Neural cell (in vitro differentiated cells): ENCODE measurements around the gene ZCCHC13. TPM values are rescaled to one million over a fixed set of nuclear protein-coding genes. Genes with fewer than 3 reads are reported as not detected.

Source experiments
- H2AFZ ChIP-seq: fragments of 200-600, 300-800 bp; sonication (generic), shearing (Covaris generic); 2 replicates; pipeline ENCODE4 v1.6.0; 2014; ENCODE audit warnings: low read depth, mild to moderate bottlenecking, antibody characterized with exemption, low read length, moderate library complexity
- H3F3A ChIP-seq: fragments of 200-600 bp; shearing (Covaris generic); 2 replicates; pipeline ENCODE4 v1.6.1; 2016; ENCODE audit warnings: mild to moderate bottlenecking, moderate library complexity, mixed read lengths, antibody characterized with exemption, low read length; ENCODE audit not compliant: insufficient read depth, poor library complexity, severe bottlenecking
- H3K27ac ChIP-seq: fragments of 200-600, 300-800 bp; sonication (generic), shearing (Covaris generic); 2 replicates; pipeline ENCODE4 v1.5.1; 2014; ENCODE audit warnings: mild to moderate bottlenecking, low read length, moderate library complexity
- H3K27me3 ChIP-seq: fragments of 300-800, 200-600 bp; sonication (generic), shearing (Covaris generic); 2 replicates; pipeline ENCODE4 v1.6.0; 2014; ENCODE audit warnings: mild to moderate bottlenecking, low read depth, low read length, moderate library complexity; ENCODE audit not compliant: insufficient read depth
- H3K36me3 ChIP-seq: fragments of 300-800, 200-600 bp; sonication (generic), shearing (Covaris generic); 2 replicates; pipeline ENCODE4 v1.5.1; 2014; ENCODE audit warnings: mild to moderate bottlenecking, antibody characterized with exemption, low read length, moderate library complexity; ENCODE audit not compliant: insufficient read depth
- H3K4me2 ChIP-seq: fragments of 300-800, 200-600 bp; sonication (generic), shearing (Covaris generic); 2 replicates; pipeline ENCODE4 v1.6.0; 2014; ENCODE audit warnings: mild to moderate bottlenecking, low read length
- H3K4me3 ChIP-seq: fragments of 300-800, 200-600 bp; sonication (generic), shearing (Covaris generic); 2 replicates; pipeline ENCODE4 v1.5.1; 2014; ENCODE audit warnings: mild to moderate bottlenecking, low read length, moderate library complexity
- H3K79me2 ChIP-seq: fragments of 200-600 bp; shearing (Covaris generic); replicated peaks from 2 replicates; pipeline ENCODE4 v1.6.0; 2014; ENCODE audit warnings: mild to moderate bottlenecking, low read length, moderate library complexity; ENCODE audit not compliant: insufficient read depth
- H3K9ac ChIP-seq: fragments of 300-800, 200-600 bp; sonication (generic), shearing (Covaris generic); 2 replicates; pipeline ENCODE4 v1.6.1; 2016; ENCODE audit warnings: mild to moderate bottlenecking, low read length, mixed read lengths
- H3K9me2 ChIP-seq: fragments of 200-600 bp; shearing (Covaris generic); 2 replicates; pipeline ENCODE4 v1.6.1; 2016; ENCODE audit warnings: mild to moderate bottlenecking, low read length, mixed read lengths; ENCODE audit not compliant: insufficient read depth
- H3K9me3 ChIP-seq: fragments of 200-600, 300-800 bp; sonication (generic), shearing (Covaris generic); 2 replicates; pipeline ENCODE4 v1.6.1; 2016; ENCODE audit warnings: mild to moderate bottlenecking, mixed run types, low read length, moderate library complexity, mixed read lengths
- H4K20me1 ChIP-seq: fragments of 200-600 bp; shearing (Covaris generic); 2 replicates; pipeline ENCODE4 v1.6.1; 2016; ENCODE audit warnings: mild to moderate bottlenecking, mixed run types; ENCODE audit not compliant: insufficient read depth
- EP300 ChIP-seq: fragments of 450-650 bp; conservative IDR thresholded peaks from 2 replicates; pipeline ENCODE4 v1.6.1; 2014; ENCODE audit warnings: antibody characterized with exemption, mild to moderate bottlenecking, moderate library complexity; ENCODE audit not compliant: poor library complexity, severe bottlenecking
- EZH2 ChIP-seq: fragments of 200-600, 300-800 bp; shearing (Covaris generic), sonication (generic); IDR thresholded peaks from 2 replicates; pipeline ENCODE4 v1.6.1; 2014; ENCODE audit warnings: antibody characterized with exemption, low read length, borderline replicate concordance, mild to moderate bottlenecking; ENCODE audit not compliant: insufficient read depth, poor library complexity, severe bottlenecking
- MXI1 ChIP-seq: fragments of 450-650 bp; conservative IDR thresholded peaks from 2 replicates; pipeline ENCODE4 v1.6.1; 2014; ENCODE audit warnings: antibody characterized with exemption, mild to moderate bottlenecking; ENCODE audit not compliant: poor library complexity, severe bottlenecking
- POLR2AphosphoS5 ChIP-seq: IDR thresholded peaks from 2 replicates; pipeline ENCODE4 v1.6.1; 2012
- RAD21 ChIP-seq: fragments of 450-650 bp; conservative IDR thresholded peaks from 2 replicates; pipeline ENCODE4 v1.6.1; 2014; ENCODE audit warnings: antibody characterized with exemption, mild to moderate bottlenecking, moderate library complexity
- SMC3 ChIP-seq: fragments of 450-650 bp; conservative IDR thresholded peaks from 2 replicates; pipeline ENCODE4 v1.6.1; 2014; ENCODE audit warnings: antibody characterized with exemption, mild to moderate bottlenecking, moderate library complexity; ENCODE audit not compliant: poor library complexity
- TAF1 ChIP-seq: IDR thresholded peaks from 2 replicates; pipeline ENCODE4 v1.6.1; 2012; ENCODE audit warnings: low read depth
- polyA plus RNA-seq: library from polyadenylated mRNA; depleted of rRNA; stranded (reverse); fragments of >200 nt; gene quantifications from 2 replicates; pipeline ENCODE4 v1.2.3, GENCODE V29; 2014
- TF ChIP-seq, protein P1 (sequence below): IDR thresholded peaks from 2 replicates; pipeline ENCODE4 v1.6.1; 2012; ENCODE audit warnings: borderline replicate concordance
- TF ChIP-seq, protein P2 (sequence below): fragments of 450-650 bp; IDR thresholded peaks from 2 replicates; pipeline ENCODE4 v1.5.1; 2014; ENCODE audit warnings: antibody characterized with exemption, mild to moderate bottlenecking, moderate library complexity; ENCODE audit not compliant: poor library complexity, severe bottlenecking

Gene ZCCHC13
- polyA plus RNA-seq, 1 donor from 2014 or later, result not detected

DNA sequence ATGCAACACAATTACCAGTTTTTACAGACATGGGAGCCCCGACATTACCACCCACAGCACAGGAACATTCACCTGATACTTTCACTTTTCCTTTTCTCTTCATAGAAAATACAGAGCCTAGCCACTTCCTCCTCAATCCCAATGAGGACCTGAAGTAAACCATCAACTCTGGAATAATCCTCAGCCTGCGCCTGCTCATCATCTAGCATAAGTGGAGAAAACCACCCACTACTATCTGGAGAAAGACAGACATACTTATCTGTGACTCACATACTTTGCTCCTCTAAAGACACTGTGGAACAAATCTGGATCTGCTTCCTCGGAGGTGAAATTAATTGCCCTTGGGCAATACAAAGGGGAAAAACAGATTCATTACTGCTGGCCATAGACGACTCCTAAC lies 47.8 kb downstream of the ZCCHC13 start:
- no peaks in the 10 kb centered on the region for H3F3A ChIP-seq
- no peaks in the 10 kb centered on the region for H4K20me1 ChIP-seq
- H3K27me3 ChIP-seq, result no peaks in the 10 kb centered on the region
- no peak overlapping the region for H3K4me2 ChIP-seq
- H3K79me2 ChIP-seq, result no peaks in the 10 kb centered on the region
- H2AFZ ChIP-seq, result no peak overlapping the region
- no peak overlapping the region for H3K27ac ChIP-seq
- H3K9me2 ChIP-seq, result no peaks in the 10 kb centered on the region
- H3K9ac ChIP-seq, result no peak overlapping the region
- H3K36me3 ChIP-seq, result no peaks in the 10 kb centered on the region
- TF ChIP-seq TAF1 (no peak), EZH2 (no peak), EP300 (no peak), MXI1 (no peak)
- TF ChIP-seq, protein P1, sequence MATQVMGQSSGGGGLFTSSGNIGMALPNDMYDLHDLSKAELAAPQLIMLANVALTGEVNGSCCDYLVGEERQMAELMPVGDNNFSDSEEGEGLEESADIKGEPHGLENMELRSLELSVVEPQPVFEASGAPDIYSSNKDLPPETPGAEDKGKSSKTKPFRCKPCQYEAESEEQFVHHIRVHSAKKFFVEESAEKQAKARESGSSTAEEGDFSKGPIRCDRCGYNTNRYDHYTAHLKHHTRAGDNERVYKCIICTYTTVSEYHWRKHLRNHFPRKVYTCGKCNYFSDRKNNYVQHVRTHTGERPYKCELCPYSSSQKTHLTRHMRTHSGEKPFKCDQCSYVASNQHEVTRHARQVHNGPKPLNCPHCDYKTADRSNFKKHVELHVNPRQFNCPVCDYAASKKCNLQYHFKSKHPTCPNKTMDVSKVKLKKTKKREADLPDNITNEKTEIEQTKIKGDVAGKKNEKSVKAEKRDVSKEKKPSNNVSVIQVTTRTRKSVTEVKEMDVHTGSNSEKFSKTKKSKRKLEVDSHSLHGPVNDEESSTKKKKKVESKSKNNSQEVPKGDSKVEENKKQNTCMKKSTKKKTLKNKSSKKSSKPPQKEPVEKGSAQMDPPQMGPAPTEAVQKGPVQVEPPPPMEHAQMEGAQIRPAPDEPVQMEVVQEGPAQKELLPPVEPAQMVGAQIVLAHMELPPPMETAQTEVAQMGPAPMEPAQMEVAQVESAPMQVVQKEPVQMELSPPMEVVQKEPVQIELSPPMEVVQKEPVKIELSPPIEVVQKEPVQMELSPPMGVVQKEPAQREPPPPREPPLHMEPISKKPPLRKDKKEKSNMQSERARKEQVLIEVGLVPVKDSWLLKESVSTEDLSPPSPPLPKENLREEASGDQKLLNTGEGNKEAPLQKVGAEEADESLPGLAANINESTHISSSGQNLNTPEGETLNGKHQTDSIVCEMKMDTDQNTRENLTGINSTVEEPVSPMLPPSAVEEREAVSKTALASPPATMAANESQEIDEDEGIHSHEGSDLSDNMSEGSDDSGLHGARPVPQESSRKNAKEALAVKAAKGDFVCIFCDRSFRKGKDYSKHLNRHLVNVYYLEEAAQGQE, result no peak
- TF ChIP-seq, protein P2, sequence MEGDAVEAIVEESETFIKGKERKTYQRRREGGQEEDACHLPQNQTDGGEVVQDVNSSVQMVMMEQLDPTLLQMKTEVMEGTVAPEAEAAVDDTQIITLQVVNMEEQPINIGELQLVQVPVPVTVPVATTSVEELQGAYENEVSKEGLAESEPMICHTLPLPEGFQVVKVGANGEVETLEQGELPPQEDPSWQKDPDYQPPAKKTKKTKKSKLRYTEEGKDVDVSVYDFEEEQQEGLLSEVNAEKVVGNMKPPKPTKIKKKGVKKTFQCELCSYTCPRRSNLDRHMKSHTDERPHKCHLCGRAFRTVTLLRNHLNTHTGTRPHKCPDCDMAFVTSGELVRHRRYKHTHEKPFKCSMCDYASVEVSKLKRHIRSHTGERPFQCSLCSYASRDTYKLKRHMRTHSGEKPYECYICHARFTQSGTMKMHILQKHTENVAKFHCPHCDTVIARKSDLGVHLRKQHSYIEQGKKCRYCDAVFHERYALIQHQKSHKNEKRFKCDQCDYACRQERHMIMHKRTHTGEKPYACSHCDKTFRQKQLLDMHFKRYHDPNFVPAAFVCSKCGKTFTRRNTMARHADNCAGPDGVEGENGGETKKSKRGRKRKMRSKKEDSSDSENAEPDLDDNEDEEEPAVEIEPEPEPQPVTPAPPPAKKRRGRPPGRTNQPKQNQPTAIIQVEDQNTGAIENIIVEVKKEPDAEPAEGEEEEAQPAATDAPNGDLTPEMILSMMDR, result no peak
- H3K4me3 ChIP-seq, result no peak overlapping the region
- H3K9me3 ChIP-seq, result no peaks in the 10 kb centered on the region

DNA sequence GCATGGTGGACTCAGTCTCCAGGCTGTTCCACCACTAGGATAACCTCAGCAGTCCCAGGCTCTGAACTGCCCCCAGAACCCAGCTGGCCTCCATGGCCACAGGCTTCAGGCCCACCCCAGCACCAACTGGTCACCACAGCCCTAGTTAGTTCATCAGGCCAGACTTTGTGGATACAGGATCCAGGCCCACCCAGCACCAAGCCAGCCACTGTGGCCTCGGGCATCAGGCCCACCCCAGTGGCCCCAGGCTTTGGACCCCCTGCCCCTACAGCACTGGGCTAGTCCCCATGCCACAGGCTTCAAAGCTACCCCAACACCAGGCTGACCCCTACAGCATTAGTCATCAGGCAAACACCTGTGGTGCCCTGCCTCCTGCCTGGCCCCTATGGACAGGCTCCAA lies 50.0 kb downstream of the ZCCHC13 start:
- Histone ChIP-seq H3K36me3 (no peaks in the 10 kb centered on the region), H3K4me3 (no peak overlapping the region), H3K9ac (no peak overlapping the region), H2AFZ (no peak overlapping the region), H3K27me3 (no peaks in the 10 kb centered on the region), H3F3A (no peaks in the 10 kb centered on the region), H4K20me1 (no peaks in the 10 kb centered on the region), H3K9me3 (no peaks in the 10 kb centered on the region), H3K27ac (no peak overlapping the region), H3K9me2 (no peaks in the 10 kb centered on the region), H3K79me2 (no peaks in the 10 kb centered on the region), H3K4me2 (no peak overlapping the region)
- TF ChIP-seq TAF1, result no peak
- no peak for TF ChIP-seq EZH2
- no peak for TF ChIP-seq MXI1
- TF ChIP-seq SMC3, result no peak
- no peak for TF ChIP-seq EP300
- TF ChIP-seq, protein P2, result no peak
- TF ChIP-seq, protein P1, result no peak
- TF ChIP-seq POLR2AphosphoS5, result no peak
- TF ChIP-seq RAD21, result no peak
